ENCODE results near the gene CEP70. TPM values are rescaled to one million over a fixed set of nuclear protein-coding genes. Genes with fewer than 3 reads are reported as not detected.

Gene CEP70
- total and polyA plus RNA-seq, 2 of the 13 experiments (the other 11 are each of a cell fraction or from before 2014, with no cell fraction given): 4.0 to 22.3 TPM

DNA sequence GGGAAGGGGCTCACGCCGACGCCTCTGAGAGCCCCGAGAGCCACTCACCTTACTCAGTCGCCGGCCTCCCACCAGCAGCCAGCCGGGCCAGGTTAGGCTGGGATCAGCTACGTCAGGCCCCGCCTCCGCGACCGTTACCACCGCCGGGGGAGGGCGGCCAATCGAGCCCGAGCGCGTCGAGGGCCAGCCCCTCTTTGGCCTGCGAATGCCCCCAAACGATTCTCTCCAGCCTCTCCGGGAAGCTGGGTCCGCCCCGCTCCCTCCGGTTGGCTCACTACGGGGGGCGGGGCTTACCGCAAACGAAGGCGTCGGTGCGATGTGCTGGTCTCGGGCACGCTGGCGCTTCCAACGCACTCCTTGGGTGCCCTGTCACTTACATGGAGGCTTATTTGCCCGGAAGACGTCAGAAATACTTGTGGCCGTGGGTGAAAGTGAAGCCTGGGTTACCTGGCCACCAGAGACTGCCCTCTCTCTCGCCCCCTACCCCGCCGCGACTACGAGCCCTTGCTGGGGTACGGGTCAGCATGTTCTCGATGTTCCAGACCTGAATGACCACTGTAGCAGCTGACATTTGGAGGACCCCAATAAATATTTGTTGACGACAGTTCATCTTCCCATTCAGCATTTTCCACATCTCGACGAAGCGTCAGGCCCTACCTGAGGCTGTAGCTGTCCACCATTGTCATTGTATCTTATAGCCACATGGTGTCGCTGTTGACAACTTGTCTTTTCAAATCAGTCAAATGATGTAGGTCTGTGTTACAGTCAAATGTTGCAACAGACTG is at the start of gene CEP70 (continued):
- TF ChIP-seq, protein P1, sequence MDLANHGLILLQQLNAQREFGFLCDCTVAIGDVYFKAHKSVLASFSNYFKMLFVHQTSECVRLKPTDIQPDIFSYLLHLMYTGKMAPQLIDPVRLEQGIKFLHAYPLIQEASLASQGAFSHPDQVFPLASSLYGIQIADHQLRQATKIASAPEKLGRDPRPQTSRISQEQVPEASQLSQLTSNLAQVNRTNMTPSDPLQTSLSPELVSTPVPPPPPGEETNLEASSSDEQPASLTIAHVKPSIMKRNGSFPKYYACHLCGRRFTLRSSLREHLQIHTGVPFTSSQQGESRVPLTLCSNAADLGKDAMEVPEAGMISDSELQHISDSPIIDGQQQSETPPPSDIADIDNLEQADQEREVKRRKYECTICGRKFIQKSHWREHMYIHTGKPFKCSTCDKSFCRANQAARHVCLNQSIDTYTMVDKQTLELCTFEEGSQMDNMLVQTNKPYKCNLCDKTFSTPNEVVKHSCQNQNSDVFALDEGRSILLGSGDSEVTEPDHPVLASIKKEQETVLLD (CRISPR knock-in tag; IDR thresholded peaks at IDR 0.05; ENCODE audit: low read depth): peak; percentile 77; the same call in 1 of the 2 replicates
- TF ChIP-seq HNRNPH1 (optimal IDR thresholded peaks at IDR 0.05; ENCODE audit: low read depth, low read length): no peak
- no peak for TF ChIP-seq GABPA (IDR thresholded peaks at IDR 0.05; ENCODE audit: low read depth, low read length)
- TF ChIP-seq GABPA (CRISPR knock-in tag; IDR thresholded peaks at IDR 0.05; ENCODE audit: low read depth): peak; percentile 59
- TF ChIP-seq DR1 (CRISPR knock-in tag; IDR thresholded peaks at IDR 0.05): no peak
- TF ChIP-seq KDM3A (CRISPR knock-in tag; IDR thresholded peaks at IDR 0.05; ENCODE audit: low read depth): 0 out of 2 replicates have a peak, but pooled peaks have one; percentile 50
- TF ChIP-seq, protein P2, sequence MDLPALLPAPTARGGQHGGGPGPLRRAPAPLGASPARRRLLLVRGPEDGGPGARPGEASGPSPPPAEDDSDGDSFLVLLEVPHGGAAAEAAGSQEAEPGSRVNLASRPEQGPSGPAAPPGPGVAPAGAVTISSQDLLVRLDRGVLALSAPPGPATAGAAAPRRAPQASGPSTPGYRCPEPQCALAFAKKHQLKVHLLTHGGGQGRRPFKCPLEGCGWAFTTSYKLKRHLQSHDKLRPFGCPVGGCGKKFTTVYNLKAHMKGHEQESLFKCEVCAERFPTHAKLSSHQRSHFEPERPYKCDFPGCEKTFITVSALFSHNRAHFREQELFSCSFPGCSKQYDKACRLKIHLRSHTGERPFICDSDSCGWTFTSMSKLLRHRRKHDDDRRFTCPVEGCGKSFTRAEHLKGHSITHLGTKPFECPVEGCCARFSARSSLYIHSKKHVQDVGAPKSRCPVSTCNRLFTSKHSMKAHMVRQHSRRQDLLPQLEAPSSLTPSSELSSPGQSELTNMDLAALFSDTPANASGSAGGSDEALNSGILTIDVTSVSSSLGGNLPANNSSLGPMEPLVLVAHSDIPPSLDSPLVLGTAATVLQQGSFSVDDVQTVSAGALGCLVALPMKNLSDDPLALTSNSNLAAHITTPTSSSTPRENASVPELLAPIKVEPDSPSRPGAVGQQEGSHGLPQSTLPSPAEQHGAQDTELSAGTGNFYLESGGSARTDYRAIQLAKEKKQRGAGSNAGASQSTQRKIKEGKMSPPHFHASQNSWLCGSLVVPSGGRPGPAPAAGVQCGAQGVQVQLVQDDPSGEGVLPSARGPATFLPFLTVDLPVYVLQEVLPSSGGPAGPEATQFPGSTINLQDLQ (CRISPR knock-in tag; IDR thresholded peaks at IDR 0.05): no peak
- TF ChIP-seq NR2C2 (CRISPR knock-in tag; IDR thresholded peaks at IDR 0.05; ENCODE audit: borderline replicate concordance): peak; percentile 36; the same call in 1 of the 2 replicates
- peak; percentile 75 for TF ChIP-seq PHF8 (CRISPR knock-in tag; IDR thresholded peaks at IDR 0.05)
- TF ChIP-seq, protein P3, sequence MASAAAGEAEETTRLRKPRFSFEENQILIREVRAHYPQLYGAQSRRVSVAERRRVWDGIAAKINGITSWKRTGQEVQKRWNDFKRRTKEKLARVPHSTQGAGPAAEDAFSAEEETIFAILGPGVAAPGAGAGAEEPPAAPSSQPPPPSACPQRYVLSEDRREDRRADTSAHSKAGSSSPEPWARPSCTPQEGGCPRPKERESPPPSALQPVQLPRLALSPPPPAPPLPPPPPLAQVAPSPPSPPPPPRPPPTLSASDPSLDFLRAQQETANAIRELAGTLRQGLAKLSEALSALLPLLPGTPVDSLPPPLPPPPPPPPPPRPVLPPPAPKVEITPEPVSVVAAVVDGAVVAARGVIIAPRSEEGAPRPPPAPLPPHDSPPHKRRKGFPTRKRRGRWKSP (CRISPR knock-in tag; IDR thresholded peaks at IDR 0.05): no peak; the same call in 1 of the 2 replicates
- TF ChIP-seq ZNF816 (CRISPR knock-in tag; IDR thresholded peaks at IDR 0.05; ENCODE audit: borderline replicate concordance): no peak
- peak; percentile 21 for TF ChIP-seq ZNF792 (CRISPR knock-in tag; IDR thresholded peaks at IDR 0.05)
- no peak for TF ChIP-seq ZNF839 (CRISPR knock-in tag; IDR thresholded peaks at IDR 0.05; ENCODE audit: borderline replicate concordance)
- 0 out of 2 replicates have a peak, but pooled peaks have one; percentile 34 for TF ChIP-seq TBX3 (IDR thresholded peaks at IDR 0.05; ENCODE audit: borderline replicate concordance)
- TF ChIP-seq TARDBP (CRISPR knock-in tag; IDR thresholded peaks at IDR 0.05): peak; percentile 37; the same call in 1 of the 2 replicates
- peak; percentile 67; the same call in 1 of the 2 replicates for TF ChIP-seq MIER2 (CRISPR knock-in tag; IDR thresholded peaks at IDR 0.05)
- no peak for TF ChIP-seq EEA1 (CRISPR knock-in tag; IDR thresholded peaks at IDR 0.05; ENCODE audit: borderline replicate concordance)
- TF ChIP-seq ZBTB38 (CRISPR knock-in tag; IDR thresholded peaks at IDR 0.05): peak; percentile 82
- TF ChIP-seq, protein P4, sequence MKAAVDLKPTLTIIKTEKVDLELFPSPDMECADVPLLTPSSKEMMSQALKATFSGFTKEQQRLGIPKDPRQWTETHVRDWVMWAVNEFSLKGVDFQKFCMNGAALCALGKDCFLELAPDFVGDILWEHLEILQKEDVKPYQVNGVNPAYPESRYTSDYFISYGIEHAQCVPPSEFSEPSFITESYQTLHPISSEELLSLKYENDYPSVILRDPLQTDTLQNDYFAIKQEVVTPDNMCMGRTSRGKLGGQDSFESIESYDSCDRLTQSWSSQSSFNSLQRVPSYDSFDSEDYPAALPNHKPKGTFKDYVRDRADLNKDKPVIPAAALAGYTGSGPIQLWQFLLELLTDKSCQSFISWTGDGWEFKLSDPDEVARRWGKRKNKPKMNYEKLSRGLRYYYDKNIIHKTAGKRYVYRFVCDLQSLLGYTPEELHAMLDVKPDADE (CRISPR knock-in tag; IDR thresholded peaks at IDR 0.05): no peak
- no peak for TF ChIP-seq MBNL3 (CRISPR knock-in tag; conservative IDR thresholded peaks at IDR 0.05)
- no peak; the same call in 1 of the 2 replicates for TF ChIP-seq ZNF891 (CRISPR knock-in tag; IDR thresholded peaks at IDR 0.05)
